Suprapubic skin (tissue), 4 donors: ENCODE measurements around the gene IKZF1. TPM values are rescaled to one million over a fixed set of nuclear protein-coding genes. Genes with fewer than 3 reads are reported as not detected.

Experiments
- DNase-seq, 2 donors: peaks; one replicate each; pipeline ENCODE4 v3.0.0-alpha.2; 2019; ENCODE audit warnings: low spot score in 2 of 2
- H3K27ac ChIP-seq: fragments of 200-600 bp; sonication (generic); one replicate; pipeline ENCODE4 v1.5.1; 2019
- H3K27me3 ChIP-seq: fragments of 200-600 bp; sonication (generic); one replicate; pipeline ENCODE4 v1.5.1; 2019
- H3K36me3 ChIP-seq: fragments of 200-600 bp; sonication (generic); one replicate; pipeline ENCODE4 v1.5.1; 2019
- H3K4me1 ChIP-seq: fragments of 200-600 bp; sonication (generic); one replicate; pipeline ENCODE4 v1.5.1; 2019
- H3K4me3 ChIP-seq: fragments of 200-600 bp; sonication (generic); one replicate; pipeline ENCODE4 v1.5.1; 2019; ENCODE audit warnings: mild to moderate bottlenecking
- H3K9me3 ChIP-seq: fragments of 200-600 bp; sonication (generic); one replicate; pipeline ENCODE4 v1.5.1; 2019
- EP300 ChIP-seq: sonication (generic); formaldehyde crosslinking; IDR thresholded peaks from one replicate; pipeline ENCODE4 v1.6.1; 2017; ENCODE audit warnings: antibody characterized with exemption
- POLR2A ChIP-seq, 2 donors: fragments of 450-650 bp; IDR thresholded peaks; one replicate each; pipeline ENCODE4 v1.6.1; 2017; ENCODE audit warnings: antibody characterized with exemption in 2 of 2, mild to moderate bottlenecking in 2 of 2, moderate library complexity in 2 of 2
- POLR2AphosphoS5 ChIP-seq, 3 donors: sonication (generic); formaldehyde crosslinking; IDR thresholded peaks; one replicate each; pipeline ENCODE4 v1.6.1; 2017; ENCODE audit warnings: antibody characterized with exemption in 3 of 3
- WGBS: methylation state at CpG from one replicate; pipeline ENCODE4 v1.1.5; 2018; 5-methylcytosine and 5-hydroxymethylcytosine counted together
- total RNA-seq, 4 donors: library from RNA; depleted of rRNA; stranded (reverse); fragments of >200 nt; gene quantifications; one replicate each; pipeline ENCODE4 v1.1.0, GENCODE V29; 2016
- TF ChIP-seq, protein P1 (sequence below), 2 donors: fragments of 200-600 bp in 1 of 2; fragments of 450-650 bp in 1 of 2; sonication (generic) in 1 of 2; IDR thresholded peaks; one replicate each; pipeline ENCODE4 v1.5.1; 2016 to 2019; ENCODE audit warnings: antibody characterized with exemption in 2 of 2, mild to moderate bottlenecking in 1 of 2, moderate library complexity in 1 of 2

Gene IKZF1
- total RNA-seq, 4 donors from 2014 or later, result 3.2 to 17.5 (median 6.2) TPM

GRCh38 chr7:50353201-50353600, 48.7 kb downstream of the IKZF1 start:
- DNase-seq, result no peak
- Histone ChIP-seq H3K9me3 (no peaks in the 10 kb centered on the region), H3K4me3 (no peak overlapping the region), H3K36me3 (no peaks in the 10 kb centered on the region), H3K4me1 (no peaks in the 10 kb centered on the region), H3K27me3 (no peaks in the 10 kb centered on the region), H3K27ac (no peak overlapping the region)
- TF ChIP-seq EP300, result no peak
- TF ChIP-seq POLR2A (IDR thresholded peaks at IDR 0.05), result no peak
- TF ChIP-seq, protein P1, sequence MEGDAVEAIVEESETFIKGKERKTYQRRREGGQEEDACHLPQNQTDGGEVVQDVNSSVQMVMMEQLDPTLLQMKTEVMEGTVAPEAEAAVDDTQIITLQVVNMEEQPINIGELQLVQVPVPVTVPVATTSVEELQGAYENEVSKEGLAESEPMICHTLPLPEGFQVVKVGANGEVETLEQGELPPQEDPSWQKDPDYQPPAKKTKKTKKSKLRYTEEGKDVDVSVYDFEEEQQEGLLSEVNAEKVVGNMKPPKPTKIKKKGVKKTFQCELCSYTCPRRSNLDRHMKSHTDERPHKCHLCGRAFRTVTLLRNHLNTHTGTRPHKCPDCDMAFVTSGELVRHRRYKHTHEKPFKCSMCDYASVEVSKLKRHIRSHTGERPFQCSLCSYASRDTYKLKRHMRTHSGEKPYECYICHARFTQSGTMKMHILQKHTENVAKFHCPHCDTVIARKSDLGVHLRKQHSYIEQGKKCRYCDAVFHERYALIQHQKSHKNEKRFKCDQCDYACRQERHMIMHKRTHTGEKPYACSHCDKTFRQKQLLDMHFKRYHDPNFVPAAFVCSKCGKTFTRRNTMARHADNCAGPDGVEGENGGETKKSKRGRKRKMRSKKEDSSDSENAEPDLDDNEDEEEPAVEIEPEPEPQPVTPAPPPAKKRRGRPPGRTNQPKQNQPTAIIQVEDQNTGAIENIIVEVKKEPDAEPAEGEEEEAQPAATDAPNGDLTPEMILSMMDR (IDR thresholded peaks at IDR 0.05), result no peak
- TF ChIP-seq POLR2AphosphoS5 (IDR thresholded peaks at IDR 0.05), result no peak
- WGBS, result 88% methylated on average over 2 of the region's 2 CpGs

DNA sequence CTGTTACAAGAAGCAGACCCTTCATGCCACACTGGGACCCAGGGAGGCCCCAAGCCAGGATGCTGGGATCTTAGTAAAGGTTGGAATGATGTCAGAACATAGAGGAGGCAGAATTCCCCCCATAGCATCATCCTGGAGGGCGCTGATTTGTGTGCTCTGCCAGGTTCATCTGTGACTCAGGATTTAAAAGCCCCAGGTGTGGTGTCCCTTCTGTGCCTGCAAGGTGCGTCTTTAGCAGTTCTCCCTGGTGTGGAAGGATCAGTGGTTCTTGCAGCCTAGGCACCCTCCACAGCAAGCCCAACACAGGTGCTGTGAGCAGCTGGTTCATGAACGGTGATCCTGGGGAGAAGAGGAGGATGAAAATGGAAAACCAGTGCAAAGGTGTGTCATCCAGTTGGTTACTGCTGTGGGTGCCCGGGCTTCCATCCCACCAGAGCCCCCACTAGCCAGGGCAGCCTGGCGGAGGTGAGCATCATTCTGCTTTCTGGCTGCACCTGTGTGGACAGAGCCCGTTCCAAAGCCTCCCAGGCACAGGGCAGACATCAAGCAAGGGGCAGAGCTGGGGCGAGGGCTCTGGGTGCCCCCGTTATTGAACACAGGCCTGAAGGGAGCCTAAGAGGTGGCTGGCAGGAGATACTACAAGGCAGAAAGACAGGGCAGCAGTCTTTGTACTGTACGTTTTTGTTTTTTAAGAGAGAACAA, 49.5 kb downstream of the IKZF1 start:
- H3K27ac ChIP-seq, result no peak overlapping the region
- TF ChIP-seq POLR2AphosphoS5 (IDR thresholded peaks at IDR 0.05), result no peak
- no peak for TF ChIP-seq EP300
- TF ChIP-seq, protein P1 (IDR thresholded peaks at IDR 0.05), result no peak
- TF ChIP-seq POLR2A (IDR thresholded peaks at IDR 0.05), result no peak
- no peaks in the 10 kb centered on the region for H3K4me1 ChIP-seq
- H3K4me3 ChIP-seq, result no peak overlapping the region
- no peaks in the 10 kb centered on the region for H3K27me3 ChIP-seq
- DNase-seq, result no peak
- H3K36me3 ChIP-seq, result no peaks in the 10 kb centered on the region
- 91% methylated on average over 9 of the region's 9 CpGs for WGBS
- no peaks in the 10 kb centered on the region for H3K9me3 ChIP-seq

GRCh38 chr7:50355817-50356178, 51.3 kb downstream of the IKZF1 start:
- Histone ChIP-seq H3K4me1 (no peaks in the 10 kb centered on the region), H3K27ac (no peak overlapping the region), H3K36me3 (no peaks in the 10 kb centered on the region), H3K4me3 (no peak overlapping the region), H3K9me3 (no peaks in the 10 kb centered on the region), H3K27me3 (no peaks in the 10 kb centered on the region)
- no peak for DNase-seq
- no peak for TF ChIP-seq EP300
- TF ChIP-seq POLR2A (IDR thresholded peaks at IDR 0.05), result no peak
- TF ChIP-seq, protein P1 (IDR thresholded peaks at IDR 0.05), result no peak
- no peak for TF ChIP-seq POLR2AphosphoS5 (IDR thresholded peaks at IDR 0.05)
- 48% methylated on average over 9 of the region's 9 CpGs for WGBS

DNA sequence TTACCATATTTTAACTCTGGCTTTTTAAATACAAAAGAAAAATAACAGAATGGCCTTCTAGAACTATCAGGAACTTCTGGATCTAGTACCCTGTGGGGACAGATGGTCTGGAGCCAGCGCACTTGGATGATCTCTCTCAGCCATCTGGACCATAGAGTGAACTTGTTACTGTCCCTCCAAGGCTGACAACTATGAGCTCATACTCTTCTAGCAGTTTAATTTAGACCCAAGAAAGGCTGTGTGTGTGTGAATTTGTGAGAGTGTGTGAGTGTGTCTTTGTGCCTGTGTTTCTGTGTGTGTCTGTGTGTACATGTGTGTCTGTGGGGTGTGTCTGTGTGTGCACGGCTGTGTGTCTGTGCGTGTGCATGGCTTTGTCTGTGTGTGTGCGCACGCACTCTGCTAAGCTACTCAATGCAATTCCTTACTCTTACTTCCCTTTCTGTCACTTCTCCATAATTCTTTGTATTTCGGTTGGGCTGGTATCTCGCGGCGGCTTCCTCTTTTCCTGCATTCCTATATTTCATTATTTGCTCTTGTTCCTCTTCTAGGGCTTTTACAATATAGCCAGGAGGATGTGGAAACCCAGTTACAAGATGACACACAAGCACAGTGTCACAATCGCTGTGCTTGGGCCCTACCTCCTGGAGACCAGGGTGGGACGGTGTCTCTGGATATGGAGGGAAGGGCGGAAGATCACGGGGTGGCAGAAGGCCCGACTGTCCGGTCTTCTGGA, 51.9 kb downstream of the IKZF1 start:
- H3K9me3 ChIP-seq, result no peaks in the 10 kb centered on the region
- no peak for DNase-seq
- WGBS, result 78% methylated on average over 15 of the region's 15 CpGs
- no peak overlapping the region for H3K4me3 ChIP-seq
- H3K4me1 ChIP-seq, result no peaks in the 10 kb centered on the region
- H3K36me3 ChIP-seq, result no peaks in the 10 kb centered on the region
- TF ChIP-seq, protein P1 (IDR thresholded peaks at IDR 0.05), result no peak
- TF ChIP-seq POLR2A (IDR thresholded peaks at IDR 0.05) (no peak), EP300 (no peak), POLR2AphosphoS5 (IDR thresholded peaks at IDR 0.05) (no peak)
- H3K27me3 ChIP-seq, result no peaks in the 10 kb centered on the region
- peak overlapping the region; percentile 24 for H3K27ac ChIP-seq

- DNase-seq, result no peak
- 87% methylated on average over 6 of the region's 7 CpGs for WGBS
- peak overlapping the region; percentile 24 for H3K27ac ChIP-seq
- H3K4me3 ChIP-seq, result no peak overlapping the region
- no peaks in the 10 kb centered on the region for H3K36me3 ChIP-seq
- no peaks in the 10 kb centered on the region for H3K9me3 ChIP-seq
- H3K4me1 ChIP-seq, result no peaks in the 10 kb centered on the region
- no peaks in the 10 kb centered on the region for H3K27me3 ChIP-seq
- TF ChIP-seq POLR2A (IDR thresholded peaks at IDR 0.05), result no peak
- TF ChIP-seq POLR2AphosphoS5 (IDR thresholded peaks at IDR 0.05), result no peak
- TF ChIP-seq, protein P1 (IDR thresholded peaks at IDR 0.05), result no peak
- TF ChIP-seq EP300, result no peak
These were observed 52.4 kb downstream of the IKZF1 start for GRCh38 chr7:50356945-50357268.
